Mucosa of descending colon (tissue), 3 donors: Measurements from ENCODE around the gene ZNF605. TPM values are rescaled to one million over a fixed set of nuclear protein-coding genes. Genes with fewer than 3 reads are reported as not detected.

Experiments
- ATAC-seq: fragments of 200-7000 bp; cut with Tn5 transposase; one replicate; pipeline ENCODE4 v1.9.1; 2020; ENCODE audit warnings: mild to moderate bottlenecking, moderate library complexity
- DNase-seq, 3 donors: peaks; one replicate each; pipeline ENCODE4 v3.0.0-alpha.2; 2020
- H3K36me3 ChIP-seq: fragments of 200-600 bp; one replicate; pipeline ENCODE4 v1.8.0; 2021; ENCODE audit warnings: low read depth, mild to moderate bottlenecking
- H3K4me1 ChIP-seq: fragments of 200-600 bp; one replicate; pipeline ENCODE4 v1.8.0; 2021; ENCODE audit warnings: low read depth, mild to moderate bottlenecking
- H3K4me3 ChIP-seq: fragments of 200-600 bp; one replicate; pipeline ENCODE4 v1.8.0; 2021; ENCODE audit warnings: mild to moderate bottlenecking
- H3K9me3 ChIP-seq: fragments of 200-600 bp; one replicate; pipeline ENCODE4 v1.8.0; 2021; ENCODE audit warnings: mild to moderate bottlenecking
- CTCF ChIP-seq: fragments of 200-600 bp; IDR thresholded peaks from one replicate; pipeline ENCODE4 v1.8.0; 2022; ENCODE audit warnings: antibody characterized with exemption, mild to moderate bottlenecking
- intact Hi-C, 2 donors: fragments of 100-400 bp; cut with DNase I in 1 of 2; cut with micrococcal nuclease in 1 of 2; formaldehyde crosslinking; loops; one replicate each; pipeline versions ENCODE4 v1.11.0 to v1.11.1; 2022; cut with DNase I, micrococcal nuclease
- total RNA-seq, 3 donors: library from RNA; stranded (reverse); fragmentation: NEBNext Ultra II Directional in 2 of 3; extraction: Animal tissue kit (Norgen Biotek cat#: 25700) in 2 of 3; gene quantifications; one replicate each; pipeline versions ENCODE4 v1.2.1 to v1.2.4, GENCODE V29; 2021 to 2023
- donor health status: DM: no; HTN: no; CAD: no; lungs with moderate emphysema.
- donor health status: DM: no; HTN: no; CAD: no.
- donor health status: DM: no; HTN: yes; CAD: no.

ZNF605 gene
- total RNA-seq, 3 donors from 2014 or later = 7.9 to 19.0 (median 8.0) TPM

- intact Hi-C loops = no loop called here
- peak overlapping the region; percentile 65 for H3K4me3 ChIP-seq
- peak; percentile 49 for ATAC-seq
- no peak for TF ChIP-seq CTCF
- H3K36me3 ChIP-seq = no peaks in the 10 kb centered on the region
- H3K4me1 ChIP-seq = no peaks in the 10 kb centered on the region
- peak in 2 of 3 donors; percentile 15 to 34 for DNase-seq
- peaks cover 43% of the 10 kb centered on the region for H3K9me3 ChIP-seq
Measured at GRCh38 chr12:132955094-132956010, 754 bp downstream of the ZNF605 start.

- H3K36me3 ChIP-seq = no peaks in the 10 kb centered on the region
Measured at GRCh38 chr12:132954471-132955048, 1.5 kb downstream of the ZNF605 start.

GRCh38 chr12:132953771-132954170 is 2.3 kb downstream of the ZNF605 start:
- no peak for DNase-seq
- H3K9me3 ChIP-seq = peaks cover 59% of the 10 kb centered on the region

More at GRCh38 chr12:132954471-132955048, 1.5 kb downstream of the ZNF605 start:
- no peaks in the 10 kb centered on the region for H3K4me1 ChIP-seq
- intact Hi-C loops = no loop called here
- no peak for ATAC-seq
- TF ChIP-seq CTCF = no peak
- peaks cover 51% of the 10 kb centered on the region for H3K9me3 ChIP-seq
- no peak for DNase-seq
- H3K4me3 ChIP-seq = no peak overlapping the region

GRCh38 chr12:132953163-132953425 is 3.0 kb downstream of the ZNF605 start:
- no peak for TF ChIP-seq CTCF
- intact Hi-C loops = no loop called here
- no peaks in the 10 kb centered on the region for H3K36me3 ChIP-seq
- H3K4me1 ChIP-seq = no peaks in the 10 kb centered on the region
- DNase-seq (no peak), ATAC-seq (no peak)
- H3K9me3 ChIP-seq = peaks cover 60% of the 10 kb centered on the region
- H3K4me3 ChIP-seq = no peak overlapping the region

More at GRCh38 chr12:132953771-132954170, 2.3 kb downstream of the ZNF605 start:
- Histone ChIP-seq H3K4me1 (no peaks in the 10 kb centered on the region), H3K36me3 (no peaks in the 10 kb centered on the region), H3K4me3 (no peak overlapping the region)
- no peak for ATAC-seq
- intact Hi-C loops = no loop called here
- TF ChIP-seq CTCF = no peak

GRCh38 chr12:132952371-132953162 is 3.5 kb downstream of the ZNF605 start:
- no peak for TF ChIP-seq CTCF
- ATAC-seq (no peak), DNase-seq (no peak)
- intact Hi-C loops = no loop called here
- Histone ChIP-seq H3K9me3 (peaks cover 65% of the 10 kb centered on the region), H3K36me3 (no peaks in the 10 kb centered on the region), H3K4me3 (no peak overlapping the region), H3K4me1 (no peaks in the 10 kb centered on the region)
